Measurements from ENCODE around the gene SLIT1.

The SLIT1 gene

GRCh38 chr10:97140049-97140846, 45.5 kb downstream of the SLIT1 start:
- TF ChIP-seq CTCF (IDR thresholded peaks at IDR 0.05; ENCODE audit: low read depth, low read length) = no peak
- H3K4me3 ChIP-seq (replicated peaks in 1 of 2; ENCODE audit: low read depth in 2 of 2, low read length in 2 of 2) = no peak overlapping the region
- DNase-seq (ENCODE audit: low read depth in 2 of 2) = no peak

- no peak for DNase-seq (ENCODE audit: low read depth in 2 of 2)
- H3K4me3 ChIP-seq (replicated peaks in 1 of 2; ENCODE audit: low read depth in 2 of 2, low read length in 2 of 2) = no peak overlapping the region
- TF ChIP-seq CTCF (IDR thresholded peaks at IDR 0.05; ENCODE audit: low read depth, low read length) = no peak
Measured at GRCh38 chr10:97139651-97140048, 46.1 kb downstream of the SLIT1 start.

GRCh38 chr10:97138846-97139245, 46.9 kb downstream of the SLIT1 start:
- H3K4me3 ChIP-seq (replicated peaks in 1 of 2; ENCODE audit: low read depth in 2 of 2, low read length in 2 of 2) = no peak overlapping the region
- TF ChIP-seq CTCF (IDR thresholded peaks at IDR 0.05; ENCODE audit: low read depth, low read length) = no peak
- DNase-seq (ENCODE audit: low read depth in 2 of 2) = no peak

GRCh38 chr10:97138174-97138573, 47.6 kb downstream of the SLIT1 start:
- no peak overlapping the region for H3K4me3 ChIP-seq (replicated peaks in 1 of 2; ENCODE audit: low read depth in 2 of 2, low read length in 2 of 2)
- no peak for TF ChIP-seq CTCF (IDR thresholded peaks at IDR 0.05; ENCODE audit: low read depth, low read length)
- no peak for DNase-seq (ENCODE audit: low read depth in 2 of 2)

GRCh38 chr10:97136756-97137155, 49.0 kb downstream of the SLIT1 start:
- no peak overlapping the region for H3K4me3 ChIP-seq (replicated peaks in 1 of 2; ENCODE audit: low read depth in 2 of 2, low read length in 2 of 2)
- TF ChIP-seq CTCF (IDR thresholded peaks at IDR 0.05; ENCODE audit: low read depth, low read length) = no peak
- no peak for DNase-seq (ENCODE audit: low read depth in 2 of 2)

GRCh38 chr10:97135464-97135863, 50.3 kb downstream of the SLIT1 start:
- DNase-seq (ENCODE audit: low read depth in 2 of 2) = no peak
- no peak overlapping the region for H3K4me3 ChIP-seq (replicated peaks in 1 of 2; ENCODE audit: low read depth in 2 of 2, low read length in 2 of 2)
- no peak for TF ChIP-seq CTCF (IDR thresholded peaks at IDR 0.05; ENCODE audit: low read depth, low read length)

- TF ChIP-seq CTCF (IDR thresholded peaks at IDR 0.05; ENCODE audit: low read depth, low read length) = no peak
- no peak overlapping the region for H3K4me3 ChIP-seq (replicated peaks in 1 of 2; ENCODE audit: low read depth in 2 of 2, low read length in 2 of 2)
- no peak for DNase-seq (ENCODE audit: low read depth in 2 of 2)
Measured at GRCh38 chr10:97134983-97135382, 50.8 kb downstream of the SLIT1 start.
